HG02763 (cell line): ENCODE measurements around the gene RXRA.

ENCODE experiments used
- ATAC-seq: cut with Tn5 transposase; IDR thresholded peaks from one replicate; pipeline ENCODE4 v1.9.1; 2021; ENCODE audit warnings: mild to moderate bottlenecking, moderate library complexity; ENCODE audit not compliant: unreplicated experiment

RXRA gene

GRCh38 chr9:134325813-134326723, at the start of gene RXRA:
RXRA (plus strand) TSS chr9:134326455; CDS start chr9:134326632, 177 bp downstream.
- no peak for ATAC-seq

- ATAC-seq: no peak
Observed at GRCh38 chr9:134278286-134278685, 48.0 kb upstream of the RXRA start.

- no peak for ATAC-seq
Observed at GRCh38 chr9:134278974-134279640, 47.1 kb upstream of the RXRA start.

GRCh38 chr9:134282138-134282650, 44.1 kb upstream of the RXRA start:
- no peak for ATAC-seq

- no peak for ATAC-seq
Observed at GRCh38 chr9:134283111-134283515, 43.1 kb upstream of the RXRA start.

- ATAC-seq: no peak
Observed at GRCh38 chr9:134283692-134284265, 42.5 kb upstream of the RXRA start.

GRCh38 chr9:134284273-134284672, 42.0 kb upstream of the RXRA start:
- ATAC-seq: no peak

GRCh38 chr9:134284741-134285140, 41.5 kb upstream of the RXRA start:
- ATAC-seq: no peak

- no peak for ATAC-seq
Observed at GRCh38 chr9:134285215-134285845, 40.9 kb upstream of the RXRA start.

GRCh38 chr9:134286471-134287245, 39.6 kb upstream of the RXRA start:
- ATAC-seq: no peak

- ATAC-seq: no peak
Observed at GRCh38 chr9:134287591-134288491, 38.4 kb upstream of the RXRA start.

- ATAC-seq: no peak
Observed at GRCh38 chr9:134288746-134289145, 37.5 kb upstream of the RXRA start.

GRCh38 chr9:134289241-134289875, 36.9 kb upstream of the RXRA start:
- ATAC-seq: no peak

- no peak for ATAC-seq
Observed at GRCh38 chr9:134290603-134291451, 35.4 kb upstream of the RXRA start.

GRCh38 chr9:134291452-134291881, 34.8 kb upstream of the RXRA start:
- ATAC-seq: no peak

- ATAC-seq: no peak
Observed at GRCh38 chr9:134291961-134292871, 34.0 kb upstream of the RXRA start.

- ATAC-seq: no peak
Observed at GRCh38 chr9:134293031-134293521, 33.2 kb upstream of the RXRA start.
